IPS DF 4.7 (cell line): ENCODE measurements around the gene ASPDH.

Experiments used
- DNase-seq: peaks from one replicate; pipeline ENCODE4 v3.0.0-alpha.2; 2013; ENCODE audit warnings: low spot score; ENCODE audit errors: extremely low read depth

ASPDH gene

GRCh38 chr19:50496189-50497021 is 17.3 kb downstream of the ASPDH start:
- no peak for DNase-seq

GRCh38 chr19:50495020-50495531 is 18.6 kb downstream of the ASPDH start:
- no peak for DNase-seq

GRCh38 chr19:50494186-50495019 is 19.3 kb downstream of the ASPDH start:
- no peak for DNase-seq

- no peak for DNase-seq
Observed at GRCh38 chr19:50493171-50493570, 20.5 kb downstream of the ASPDH start.

GRCh38 chr19:50492303-50493052 is 21.2 kb downstream of the ASPDH start:
- no peak for DNase-seq

- no peak for DNase-seq
Observed at GRCh38 chr19:50490991-50491472, 22.7 kb downstream of the ASPDH start.

GRCh38 chr19:50490411-50490811 is 23.3 kb downstream of the ASPDH start:
- no peak for DNase-seq

- DNase-seq = no peak
Observed at GRCh38 chr19:50489461-50490011, 24.2 kb downstream of the ASPDH start.

GRCh38 chr19:50488389-50489194 is 25.1 kb downstream of the ASPDH start:
- no peak for DNase-seq

- DNase-seq = no peak
Observed at GRCh38 chr19:50486823-50487515, 26.7 kb downstream of the ASPDH start.

- DNase-seq = no peak
Observed at GRCh38 chr19:50485284-50485955, 28.3 kb downstream of the ASPDH start.

- DNase-seq = no peak
Observed at GRCh38 chr19:50482916-50483315, 30.8 kb downstream of the ASPDH start.

GRCh38 chr19:50482271-50482855 is 31.4 kb downstream of the ASPDH start:
- no peak for DNase-seq

GRCh38 chr19:50481351-50482149 is 32.2 kb downstream of the ASPDH start:
- DNase-seq = no peak

- DNase-seq = no peak
Observed at GRCh38 chr19:50480281-50481111, 33.2 kb downstream of the ASPDH start.

GRCh38 chr19:50479761-50480251 is 33.9 kb downstream of the ASPDH start:
- no peak for DNase-seq
